Kasumi-1 (cell line): ENCODE data around the gene NIFK.
A peak's percentile ranks its signal among the peaks of the same experiment; 100 is the strongest.
"Not testable (repeated sequence)": the region's sequence is repeated elsewhere in the genome, so short reads cannot be mapped to it uniquely, and the experiment has no call there.

Experiments used
- DNase-seq, 2 experiments: peaks; one replicate each; lab custom pipeline; 2025; lab: John Stamatoyannopoulos, UW

NIFK gene

DNA sequence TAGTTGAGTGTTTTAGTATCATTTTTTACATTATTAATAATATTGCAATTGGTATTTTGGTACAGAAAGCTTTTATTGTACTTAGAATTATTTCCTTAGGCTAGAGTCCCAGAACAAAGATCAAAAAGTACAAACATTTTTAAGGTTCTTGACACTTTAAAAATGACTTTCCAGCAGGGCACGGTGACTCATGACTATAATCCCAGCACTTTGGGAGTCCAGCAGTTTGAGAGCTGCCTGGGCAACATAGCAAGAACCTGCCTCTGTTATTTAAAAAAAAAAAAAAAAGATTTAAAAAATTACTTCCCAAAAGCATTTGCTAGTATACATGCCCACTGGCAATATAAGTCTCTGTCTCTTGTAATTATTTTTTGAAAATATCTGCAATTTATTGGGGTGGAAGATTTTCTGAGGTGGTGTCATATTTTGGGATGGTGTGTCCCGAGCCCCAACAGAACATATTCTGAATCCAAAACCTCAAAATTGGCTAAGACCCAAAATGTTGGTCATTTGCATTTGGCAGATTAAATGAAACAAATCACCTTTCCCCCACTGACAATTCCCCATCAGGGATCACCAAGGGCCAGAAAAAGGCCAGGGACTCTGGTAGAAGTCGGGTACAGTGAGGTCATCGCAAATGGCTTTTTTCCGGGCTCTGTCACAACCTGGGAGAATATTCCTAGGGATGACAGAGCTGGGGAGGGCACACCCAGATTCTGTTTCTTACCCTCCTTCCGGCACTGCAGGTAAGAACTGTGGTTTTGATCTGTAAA is 42.1 kb downstream of the NIFK start:
- no peak for DNase-seq

- DNase-seq: not testable (repeated sequence)
Measured at GRCh38 chr2:121690572-121690971, 46.1 kb downstream of the NIFK start.

- DNase-seq: no peak
Measured at GRCh38 chr2:121690095-121690494, 46.6 kb downstream of the NIFK start.

GRCh38 chr2:121689356-121689755 is 47.3 kb downstream of the NIFK start:
- DNase-seq: peak; percentile 42 to 44

GRCh38 chr2:121688820-121689219 is 47.9 kb downstream of the NIFK start:
- DNase-seq: no peak

- DNase-seq: no peak
Measured at GRCh38 chr2:121686902-121687301, 49.8 kb downstream of the NIFK start.

DNA sequence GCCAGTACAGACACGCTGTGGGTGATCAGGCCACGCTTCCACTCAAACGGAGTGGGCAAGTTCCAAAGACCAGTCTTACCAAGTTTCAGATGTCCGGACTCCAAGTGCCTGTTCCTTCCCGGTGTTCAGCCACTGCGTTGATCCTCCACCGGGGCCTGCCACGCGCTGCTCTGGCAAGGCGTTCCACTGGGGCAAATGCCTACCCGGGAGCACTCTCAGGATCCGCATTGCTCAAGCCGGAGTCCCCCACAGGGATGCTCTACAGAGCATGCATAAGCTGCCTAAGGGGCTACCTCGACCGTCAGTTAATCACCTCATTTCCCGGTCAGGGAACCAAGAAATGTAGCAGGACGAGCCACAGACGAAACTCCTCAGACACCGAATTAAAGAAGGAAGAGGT is 50.5 kb downstream of the NIFK start:
- no peak for DNase-seq

DNA sequence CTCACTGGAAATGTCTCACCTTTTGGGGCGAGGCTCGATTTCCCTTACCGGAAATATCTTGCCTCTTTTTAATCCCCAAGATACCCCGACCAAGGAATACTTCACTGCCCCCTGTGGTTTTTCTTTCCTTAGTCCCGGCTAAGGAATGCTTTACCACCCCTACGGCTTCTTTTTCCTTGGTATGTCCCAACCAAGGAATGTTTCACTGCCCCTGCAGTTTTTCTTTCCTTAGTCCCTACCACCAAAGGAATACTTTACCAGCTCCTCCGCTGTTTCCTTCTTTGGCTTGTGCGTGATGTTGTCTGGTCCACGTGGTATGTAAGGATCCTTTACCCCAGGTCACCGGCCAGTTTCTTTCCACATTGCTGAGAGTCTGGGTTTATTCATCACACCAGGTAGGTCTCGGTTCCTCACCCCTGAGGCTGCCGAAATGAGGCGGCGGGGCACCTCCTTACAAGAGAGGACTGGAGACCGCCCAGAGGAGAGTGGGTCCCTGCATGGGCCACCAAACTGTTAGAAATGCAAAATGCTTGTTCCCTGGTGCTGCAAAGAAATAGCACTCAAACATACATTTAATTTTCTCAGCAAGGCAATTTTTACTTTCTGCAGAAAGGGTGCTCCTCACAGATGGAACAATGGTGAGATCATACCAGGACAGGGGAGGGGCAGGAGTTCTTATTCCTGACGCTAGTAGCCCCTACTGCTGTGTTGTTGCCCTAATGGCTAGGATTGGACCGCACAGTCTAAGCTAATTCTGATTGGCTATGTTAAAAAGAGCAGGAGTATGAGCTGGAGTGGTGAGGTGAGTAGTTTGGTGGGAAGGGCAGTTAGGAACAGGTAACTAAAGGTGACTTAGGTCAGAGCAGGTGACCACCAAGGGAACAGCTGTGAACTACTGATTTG is 54.0 kb downstream of the NIFK start:
- DNase-seq: no peak

DNA sequence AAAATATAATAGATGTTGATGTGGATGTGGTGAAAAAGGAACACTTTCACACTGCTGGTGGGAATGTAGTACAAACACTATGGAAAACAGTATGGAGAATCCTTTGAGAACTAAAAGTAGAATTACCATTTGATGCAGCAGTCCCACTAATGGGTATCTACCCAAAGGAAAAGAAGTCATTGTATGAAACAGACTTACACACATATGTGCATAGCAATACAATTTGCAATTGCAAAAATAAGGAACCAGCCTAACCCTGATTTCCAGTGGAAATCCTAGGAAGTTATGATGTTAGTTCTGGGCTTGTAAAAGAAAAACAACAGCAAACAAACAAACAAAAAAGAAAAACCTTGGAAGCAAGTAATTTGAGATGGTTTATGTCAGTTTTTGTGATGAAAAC is 58.8 kb downstream of the NIFK start:
- no peak for DNase-seq
